ENCODE results near the gene SLC25A4. TPM values are rescaled to one million over a fixed set of nuclear protein-coding genes. Genes with fewer than 3 reads are reported as not detected.

The SLC25A4 gene
- total and polyA plus RNA-seq, 4 donors, result 4.4 to 64.2 (median 26.8) TPM

DNA sequence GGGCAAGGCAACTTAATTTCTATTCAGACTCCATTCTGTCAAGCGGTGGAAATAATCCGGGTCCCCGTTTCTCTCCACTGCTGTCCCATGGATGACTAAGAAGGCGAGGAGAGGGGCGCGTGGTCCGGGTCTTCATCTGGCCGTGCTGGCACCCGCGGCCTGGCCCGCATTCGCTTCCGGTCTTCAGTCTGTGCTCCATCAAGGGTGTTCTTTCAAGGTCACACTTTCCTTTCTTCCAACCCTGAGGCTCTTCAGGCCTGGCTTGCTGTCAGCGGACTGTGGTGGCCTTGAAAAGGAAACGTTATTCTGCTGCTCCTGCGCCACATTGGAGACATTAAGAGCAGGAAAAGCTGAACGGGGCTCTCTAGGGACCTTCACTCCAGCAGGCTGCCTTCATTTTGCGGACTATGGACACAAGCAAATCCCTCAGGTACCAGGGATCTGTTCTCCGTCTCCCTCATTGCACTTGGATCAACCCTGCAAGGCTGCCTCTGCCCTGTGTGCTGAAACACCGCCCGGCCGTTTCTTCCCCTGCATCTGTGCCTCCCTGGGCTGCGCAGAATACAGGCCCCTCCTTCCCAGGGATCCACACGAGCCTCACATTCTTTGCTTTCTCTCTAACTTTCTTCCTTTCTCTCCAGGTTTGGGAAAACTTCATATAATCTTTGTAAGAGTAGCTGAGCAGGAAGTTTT, 5.7 kb upstream of the SLC25A4 start:
- DNase-seq (ENCODE audit: low spot score), result no peak
- Histone ChIP-seq H3K4me3 (ENCODE audit: low read depth in 1 of 3, low read length in 3 of 3) (no peak overlapping the region), H3K27me3 (ENCODE audit: control insufficient read depth in 4 of 4, insufficient read depth in 4 of 4, low read length in 3 of 4) (no peaks in the 10 kb centered on the region), H3K4me1 (ENCODE audit: control insufficient read depth in 4 of 4, insufficient read depth in 4 of 4, low read length in 3 of 4) (peaks cover 0 to 9% (median 3%) of the 10 kb centered on the region in 4 donors), H3K27ac (ENCODE audit: low read depth in 1 of 2, low read length in 2 of 2) (no peak overlapping the region), H3K9ac (ENCODE audit: low read depth in 1 of 2, low read length in 2 of 2) (no peak overlapping the region), H3K9me3 (ENCODE audit: control insufficient read depth in 4 of 4, low read length in 3 of 4) (no peaks in the 10 kb centered on the region), H3K36me3 (ENCODE audit: control insufficient read depth in 4 of 4, insufficient read depth in 3 of 4, low read depth in 1 of 4, low read length in 3 of 4) (no peaks in the 10 kb centered on the region)
- 86% methylated on average over 24 of the region's 24 CpGs for WGBS
- TF ChIP-seq HNF4G (IDR thresholded peaks at IDR 0.05) (no peak), RXRA (IDR thresholded peaks at IDR 0.05) (no peak), GABPA (IDR thresholded peaks at IDR 0.05 in 1 of 2, conservative IDR thresholded peaks at IDR 0.05 in 1 of 2) (no peak)

DNA sequence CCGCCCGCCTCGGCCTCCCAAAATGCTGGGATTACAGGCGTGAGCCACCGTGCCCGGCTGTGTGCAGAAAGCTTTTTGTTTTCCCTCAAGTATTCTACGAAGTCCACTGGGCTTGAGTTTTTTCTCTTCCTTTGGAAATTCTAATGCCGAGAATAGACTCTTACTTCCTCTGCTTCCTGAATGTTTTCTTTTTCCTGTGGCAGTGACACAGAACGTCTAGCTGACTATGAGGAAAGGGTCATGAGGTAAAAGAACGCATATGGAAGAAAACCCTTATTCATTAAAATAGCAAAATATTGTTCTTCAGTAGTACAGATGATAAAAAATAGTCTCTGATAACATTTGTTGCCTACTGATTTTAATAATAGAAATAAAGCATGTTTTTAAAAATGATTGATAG, 4.9 kb upstream of the SLC25A4 start:
- H3K9me3 ChIP-seq (ENCODE audit: control insufficient read depth in 4 of 4, low read length in 3 of 4), result no peaks in the 10 kb centered on the region
- no peaks in the 10 kb centered on the region for H3K27me3 ChIP-seq (ENCODE audit: control insufficient read depth in 4 of 4, insufficient read depth in 4 of 4, low read length in 3 of 4)
- H3K27ac ChIP-seq (ENCODE audit: low read depth in 1 of 2, low read length in 2 of 2), result no peak overlapping the region
- WGBS, result 71% methylated on average over 10 of the region's 10 CpGs
- no peak for DNase-seq (ENCODE audit: low spot score)
- H3K36me3 ChIP-seq (ENCODE audit: control insufficient read depth in 4 of 4, insufficient read depth in 3 of 4, low read depth in 1 of 4, low read length in 3 of 4), result no peaks in the 10 kb centered on the region
- H3K9ac ChIP-seq (ENCODE audit: low read depth in 1 of 2, low read length in 2 of 2), result no peak overlapping the region
- H3K4me3 ChIP-seq (ENCODE audit: low read depth in 1 of 3, low read length in 3 of 3), result no peak overlapping the region
- TF ChIP-seq TAF1 (conservative IDR thresholded peaks at IDR 0.05) (no peak), RXRA (IDR thresholded peaks at IDR 0.05) (no peak), NR2F2 (IDR thresholded peaks at IDR 0.05) (no peak), HNF4A (conservative IDR thresholded peaks at IDR 0.05) (no peak), EGR1 (IDR thresholded peaks at IDR 0.05; ENCODE audit: low read depth in 2 of 2) (no peak), YY1 (IDR thresholded peaks at IDR 0.05) (no peak), FOXA1 (IDR thresholded peaks at IDR 0.05) (no peak), HNF4G (IDR thresholded peaks at IDR 0.05) (no peak), JUND (IDR thresholded peaks at IDR 0.05) (no peak), GABPA (IDR thresholded peaks at IDR 0.05 in 1 of 2, conservative IDR thresholded peaks at IDR 0.05 in 1 of 2) (no peak), SP1 (IDR thresholded peaks at IDR 0.05) (no peak), FOXA2 (IDR thresholded peaks at IDR 0.05) (no peak), RAD21 (IDR thresholded peaks at IDR 0.05) (no peak)
- TF ChIP-seq, protein P1, sequence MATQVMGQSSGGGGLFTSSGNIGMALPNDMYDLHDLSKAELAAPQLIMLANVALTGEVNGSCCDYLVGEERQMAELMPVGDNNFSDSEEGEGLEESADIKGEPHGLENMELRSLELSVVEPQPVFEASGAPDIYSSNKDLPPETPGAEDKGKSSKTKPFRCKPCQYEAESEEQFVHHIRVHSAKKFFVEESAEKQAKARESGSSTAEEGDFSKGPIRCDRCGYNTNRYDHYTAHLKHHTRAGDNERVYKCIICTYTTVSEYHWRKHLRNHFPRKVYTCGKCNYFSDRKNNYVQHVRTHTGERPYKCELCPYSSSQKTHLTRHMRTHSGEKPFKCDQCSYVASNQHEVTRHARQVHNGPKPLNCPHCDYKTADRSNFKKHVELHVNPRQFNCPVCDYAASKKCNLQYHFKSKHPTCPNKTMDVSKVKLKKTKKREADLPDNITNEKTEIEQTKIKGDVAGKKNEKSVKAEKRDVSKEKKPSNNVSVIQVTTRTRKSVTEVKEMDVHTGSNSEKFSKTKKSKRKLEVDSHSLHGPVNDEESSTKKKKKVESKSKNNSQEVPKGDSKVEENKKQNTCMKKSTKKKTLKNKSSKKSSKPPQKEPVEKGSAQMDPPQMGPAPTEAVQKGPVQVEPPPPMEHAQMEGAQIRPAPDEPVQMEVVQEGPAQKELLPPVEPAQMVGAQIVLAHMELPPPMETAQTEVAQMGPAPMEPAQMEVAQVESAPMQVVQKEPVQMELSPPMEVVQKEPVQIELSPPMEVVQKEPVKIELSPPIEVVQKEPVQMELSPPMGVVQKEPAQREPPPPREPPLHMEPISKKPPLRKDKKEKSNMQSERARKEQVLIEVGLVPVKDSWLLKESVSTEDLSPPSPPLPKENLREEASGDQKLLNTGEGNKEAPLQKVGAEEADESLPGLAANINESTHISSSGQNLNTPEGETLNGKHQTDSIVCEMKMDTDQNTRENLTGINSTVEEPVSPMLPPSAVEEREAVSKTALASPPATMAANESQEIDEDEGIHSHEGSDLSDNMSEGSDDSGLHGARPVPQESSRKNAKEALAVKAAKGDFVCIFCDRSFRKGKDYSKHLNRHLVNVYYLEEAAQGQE (IDR thresholded peaks at IDR 0.05), result no peak
- TF ChIP-seq, protein P2, sequence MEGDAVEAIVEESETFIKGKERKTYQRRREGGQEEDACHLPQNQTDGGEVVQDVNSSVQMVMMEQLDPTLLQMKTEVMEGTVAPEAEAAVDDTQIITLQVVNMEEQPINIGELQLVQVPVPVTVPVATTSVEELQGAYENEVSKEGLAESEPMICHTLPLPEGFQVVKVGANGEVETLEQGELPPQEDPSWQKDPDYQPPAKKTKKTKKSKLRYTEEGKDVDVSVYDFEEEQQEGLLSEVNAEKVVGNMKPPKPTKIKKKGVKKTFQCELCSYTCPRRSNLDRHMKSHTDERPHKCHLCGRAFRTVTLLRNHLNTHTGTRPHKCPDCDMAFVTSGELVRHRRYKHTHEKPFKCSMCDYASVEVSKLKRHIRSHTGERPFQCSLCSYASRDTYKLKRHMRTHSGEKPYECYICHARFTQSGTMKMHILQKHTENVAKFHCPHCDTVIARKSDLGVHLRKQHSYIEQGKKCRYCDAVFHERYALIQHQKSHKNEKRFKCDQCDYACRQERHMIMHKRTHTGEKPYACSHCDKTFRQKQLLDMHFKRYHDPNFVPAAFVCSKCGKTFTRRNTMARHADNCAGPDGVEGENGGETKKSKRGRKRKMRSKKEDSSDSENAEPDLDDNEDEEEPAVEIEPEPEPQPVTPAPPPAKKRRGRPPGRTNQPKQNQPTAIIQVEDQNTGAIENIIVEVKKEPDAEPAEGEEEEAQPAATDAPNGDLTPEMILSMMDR (IDR thresholded peaks at IDR 0.05; ENCODE audit: low read depth, low read length, missing input control), result no peak
- TF ChIP-seq, protein P3, sequence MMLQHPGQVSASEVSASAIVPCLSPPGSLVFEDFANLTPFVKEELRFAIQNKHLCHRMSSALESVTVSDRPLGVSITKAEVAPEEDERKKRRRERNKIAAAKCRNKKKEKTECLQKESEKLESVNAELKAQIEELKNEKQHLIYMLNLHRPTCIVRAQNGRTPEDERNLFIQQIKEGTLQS (IDR thresholded peaks at IDR 0.05), result no peak
- TF ChIP-seq, protein P4, sequence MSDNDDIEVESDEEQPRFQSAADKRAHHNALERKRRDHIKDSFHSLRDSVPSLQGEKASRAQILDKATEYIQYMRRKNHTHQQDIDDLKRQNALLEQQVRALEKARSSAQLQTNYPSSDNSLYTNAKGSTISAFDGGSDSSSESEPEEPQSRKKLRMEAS (IDR thresholded peaks at IDR 0.05), result no peak
- TF ChIP-seq, protein P5, sequence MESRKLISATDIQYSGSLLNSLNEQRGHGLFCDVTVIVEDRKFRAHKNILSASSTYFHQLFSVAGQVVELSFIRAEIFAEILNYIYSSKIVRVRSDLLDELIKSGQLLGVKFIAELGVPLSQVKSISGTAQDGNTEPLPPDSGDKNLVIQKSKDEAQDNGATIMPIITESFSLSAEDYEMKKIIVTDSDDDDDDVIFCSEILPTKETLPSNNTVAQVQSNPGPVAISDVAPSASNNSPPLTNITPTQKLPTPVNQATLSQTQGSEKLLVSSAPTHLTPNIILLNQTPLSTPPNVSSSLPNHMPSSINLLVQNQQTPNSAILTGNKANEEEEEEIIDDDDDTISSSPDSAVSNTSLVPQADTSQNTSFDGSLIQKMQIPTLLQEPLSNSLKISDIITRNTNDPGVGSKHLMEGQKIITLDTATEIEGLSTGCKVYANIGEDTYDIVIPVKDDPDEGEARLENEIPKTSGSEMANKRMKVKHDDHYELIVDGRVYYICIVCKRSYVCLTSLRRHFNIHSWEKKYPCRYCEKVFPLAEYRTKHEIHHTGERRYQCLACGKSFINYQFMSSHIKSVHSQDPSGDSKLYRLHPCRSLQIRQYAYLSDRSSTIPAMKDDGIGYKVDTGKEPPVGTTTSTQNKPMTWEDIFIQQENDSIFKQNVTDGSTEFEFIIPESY (IDR thresholded peaks at IDR 0.05), result no peak
- H3K4me1 ChIP-seq (ENCODE audit: control insufficient read depth in 4 of 4, insufficient read depth in 4 of 4, low read length in 3 of 4), result peaks cover 0 to 12% (median 6%) of the 10 kb centered on the region in 4 donors
